A549 (cell line): ENCODE data around the gene PRKG1. TPM values are rescaled to one million over a fixed set of nuclear protein-coding genes. Genes with fewer than 3 reads are reported as not detected.

Source experiments
- ATAC-seq, 2 experiments: fragments of 200-7000 bp in 1 of 2; fragments of >200 bp in 1 of 2; cut with Nextera tagmentation in 1 of 2; cut with Tn5 transposase in 1 of 2; 3 replicates each; pipeline versions ENCODE4 v1.8.0 to v1.9.1; 2018 to 2020; ENCODE audit warnings: mild to moderate bottlenecking in 1 of 2, moderate library complexity in 1 of 2
- CTCF ChIA-PET: fragments of 300-600 bp; sonication (Branson Sonifier 250); formaldehyde crosslinking; extraction: SDS; loops from one replicate; lab custom pipeline; 2021; ENCODE audit warnings: antibody characterized with exemption, inconsistent platforms; lab: Yijun Ruan, JAX
- POLR2A ChIA-PET: fragments of 350-600 bp; formaldehyde crosslinking; extraction: SDS; loops from one replicate; lab custom pipeline; 2021; ENCODE audit warnings: antibody characterized with exemption, inconsistent platforms; lab: Yijun Ruan, JAX
- DNase-seq, 2 experiments: peaks; one replicate each; pipeline versions ENCODE4 v3.0.0 to v3.0.0-alpha.2; 2011 to 2016; ENCODE audit warnings: low read depth in 1 of 2, low spot score in 1 of 2
- FAIRE-seq: peaks from 2 replicates; lab custom pipeline; 2011; peaks lifted over from hg19 to GRCh38; lab: Jason Lieb, UNC
- H3K27ac ChIP-seq, 2 experiments: fragments of >200 bp; sonication (Bioruptor Twin); formaldehyde crosslinking; 3 replicates each; pipeline ENCODE4 v1.5.1; 2016 to 2017
- H3K4me1 ChIP-seq: fragments of >200 bp; sonication (Bioruptor Twin); formaldehyde crosslinking; 3 replicates; pipeline ENCODE4 v1.6.1; 2016
- H3K4me2 ChIP-seq: fragments of >200 bp; sonication (Bioruptor Twin); formaldehyde crosslinking; 3 replicates; pipeline ENCODE4 v1.6.1; 2016
- H3K4me3 ChIP-seq: fragments of >200 bp; sonication (Bioruptor Twin); formaldehyde crosslinking; 3 replicates; pipeline ENCODE4 v1.5.1; 2016
- H3K9me3 ChIP-seq: fragments of >200 bp; sonication (Bioruptor Twin); formaldehyde crosslinking; 3 replicates; pipeline ENCODE4 v1.6.1; 2016
- BHLHE40 ChIP-seq: IDR thresholded peaks from 2 replicates; pipeline ENCODE4 v1.6.1; 2012; ENCODE audit warnings: low read depth, low read length, inconsistent platforms
- CBX2 ChIP-seq: fragments of 200-600 bp; sonication (generic); IDR thresholded peaks from 2 replicates; pipeline ENCODE4 v1.6.1; 2016; ENCODE audit warnings: low read depth, mild to moderate bottlenecking, borderline replicate concordance
- CTCF ChIP-seq: fragments of >200 bp; sonication (Bioruptor Twin); formaldehyde crosslinking; IDR thresholded peaks from 3 replicates; pipeline ENCODE4 v1.5.1; 2016
- E2F6 ChIP-seq: IDR thresholded peaks from 2 replicates; pipeline ENCODE4 v1.6.1; 2012; ENCODE audit warnings: low read depth, borderline replicate concordance
- EHMT2 ChIP-seq: fragments of 200-600 bp; sonication (generic); IDR thresholded peaks from 2 replicates; pipeline ENCODE4 v1.6.1; 2016; ENCODE audit warnings: antibody characterized with exemption, low read depth, mild to moderate bottlenecking, moderate library complexity
- ESRRA ChIP-seq: fragments of 150-350 bp; IDR thresholded peaks from 2 replicates; pipeline ENCODE4 v1.6.1; 2014; ENCODE audit warnings: mild to moderate bottlenecking, low read length, borderline replicate concordance
- GATA3 ChIP-seq: IDR thresholded peaks from 2 replicates; pipeline ENCODE4 v1.6.1; 2012; ENCODE audit warnings: borderline replicate concordance
- HES2 ChIP-seq: fragments of >200 bp; sonication (Bioruptor Twin); formaldehyde crosslinking; IDR thresholded peaks from 2 replicates; pipeline ENCODE4 v1.6.1; 2016
- HOXB13 ChIP-seq: fragments of 250-450 bp; sonication (Bioruptor Pico); IDR thresholded peaks from 2 replicates; pipeline ENCODE4 v1.5.0; 2020; ENCODE audit warnings: low read depth, mild to moderate bottlenecking, moderate library complexity
- JUN ChIP-seq, 2 experiments: fragments of >200 bp; sonication (Bioruptor Twin); formaldehyde crosslinking; IDR thresholded peaks; 2 replicates in 1 of 2; 3 replicates in 1 of 2; pipeline ENCODE4 v1.6.1; 2016 to 2017
- MAFK ChIP-seq: fragments of 450-650 bp; IDR thresholded peaks from 2 replicates; pipeline ENCODE4 v1.6.1; 2014; ENCODE audit not compliant: partially characterized antibody
- PHF8 ChIP-seq: fragments of 200-600 bp; sonication (generic); IDR thresholded peaks from 2 replicates; pipeline ENCODE4 v1.6.1; 2016; ENCODE audit warnings: low read depth, mild to moderate bottlenecking, antibody characterized with exemption, moderate library complexity, borderline replicate concordance
- POLR2A ChIP-seq: IDR thresholded peaks from 2 replicates; pipeline ENCODE4 v1.6.1; 2012; ENCODE audit warnings: mild to moderate bottlenecking, low read length
- RAD21 ChIP-seq, 2 experiments: fragments of >200 bp in 1 of 2; sonication (Bioruptor Twin) in 1 of 2; formaldehyde crosslinking in 1 of 2; IDR thresholded peaks in 1 of 2; conservative IDR thresholded peaks in 1 of 2; 2 replicates in 1 of 2; 3 replicates in 1 of 2; pipeline ENCODE4 v1.6.1; 2012 to 2018; ENCODE audit warnings: inconsistent platforms in 1 of 2
- RCOR1 ChIP-seq: fragments of 150-350 bp; IDR thresholded peaks from 2 replicates; pipeline ENCODE4 v1.6.1; 2014; ENCODE audit warnings: antibody characterized with exemption, low read length, low read depth
- RFX5 ChIP-seq: fragments of 450-650 bp; IDR thresholded peaks from 2 replicates; pipeline ENCODE4 v1.7.1; 2014; ENCODE audit warnings: antibody characterized with exemption, mild to moderate bottlenecking, moderate library complexity
- RNF2 ChIP-seq: fragments of 200-600 bp; sonication (generic); IDR thresholded peaks from 2 replicates; pipeline ENCODE4 v1.6.1; 2016; ENCODE audit warnings: low read depth, mild to moderate bottlenecking, antibody characterized with exemption, moderate library complexity, borderline replicate concordance
- SMC3 ChIP-seq: fragments of >200 bp; sonication (Bioruptor Twin); formaldehyde crosslinking; IDR thresholded peaks from 3 replicates; pipeline ENCODE4 v1.6.1; 2018; ENCODE audit warnings: inconsistent platforms
- SREBF2 ChIP-seq: fragments of 450-650 bp; IDR thresholded peaks from 2 replicates; pipeline ENCODE4 v1.6.1; 2014; ENCODE audit warnings: mild to moderate bottlenecking, moderate library complexity
- TFCP2L1 ChIP-seq: fragments of 250-450 bp; sonication (Bioruptor Pico); IDR thresholded peaks from 2 replicates; pipeline ENCODE4 v1.5.0; 2021; ENCODE audit warnings: mild to moderate bottlenecking
- TP53 ChIP-seq: fragments of 250-450 bp; sonication (Bioruptor Pico); IDR thresholded peaks from 2 replicates; pipeline ENCODE4 v1.5.0; 2021; ENCODE audit warnings: mild to moderate bottlenecking, moderate library complexity
- ZC3H11A ChIP-seq: fragments of 450-650 bp; IDR thresholded peaks from 2 replicates; pipeline ENCODE4 v1.6.1; 2014; ENCODE audit warnings: antibody characterized with exemption, mild to moderate bottlenecking
- ZNF302 ChIP-seq: fragments of 250-450 bp; sonication (Bioruptor Pico); IDR thresholded peaks from 2 replicates; pipeline ENCODE4 v1.9.0; 2021; ENCODE audit warnings: inconsistent platforms, mild to moderate bottlenecking, moderate library complexity
- WGBS: methylation state at CpG from one replicate; pipeline ENCODE4 v1.1.6; 2017; ENCODE audit errors: missing lambda C conversion rate; 5-methylcytosine and 5-hydroxymethylcytosine counted together
- polyA plus RNA-seq, 4 experiments: library from polyadenylated mRNA; depleted of rRNA in 3 of 4; stranded (reverse); fragments of >200 nt; fragmentation: RNase III in 1 of 4; extraction: RNeasy Plus Mini Kit Qiagen cat#74134 plus additional on column Dnase treatment in 1 of 4; gene quantifications; 2 replicates in 3 of 4; 3 replicates in 1 of 4; pipeline ENCODE4 v1.2.3, GENCODE V29; 2011 to 2017
- TF ChIP-seq, protein P1 (sequence below): IDR thresholded peaks from 2 replicates; pipeline ENCODE4 v1.6.1; 2012
- TF ChIP-seq, protein P2 (sequence below): fragments of >200 bp; sonication (Bioruptor Twin); formaldehyde crosslinking; IDR thresholded peaks from 3 replicates; pipeline ENCODE4 v1.6.1; 2016
- TF ChIP-seq, protein P3 (sequence below): fragments of 250-450 bp; sonication (Bioruptor Pico); IDR thresholded peaks from 2 replicates; pipeline ENCODE4 v1.5.0; 2020; ENCODE audit warnings: low read depth, mild to moderate bottlenecking, moderate library complexity

Gene PRKG1
- polyA plus RNA-seq, 2 of the 4 experiments (the other 2 are of a cell fraction): not detected

- CTCF ChIA-PET: no interaction called here
- WGBS: 2% methylated on average over 1 of the region's 1 CpG
- H3K9me3 ChIP-seq: no peaks in the 10 kb centered on the region
- no peak overlapping the region for H3K27ac ChIP-seq
- POLR2A ChIA-PET: no interaction called here
- FAIRE-seq: no peak
- H3K4me2 ChIP-seq: no peak overlapping the region
- no peaks in the 10 kb centered on the region for H3K4me1 ChIP-seq
- TF ChIP-seq TFCP2L1 (CRISPR knock-in tag) (no peak), MAFK (peak; percentile 46)
- ATAC-seq: no peak
- no peak for DNase-seq
- H3K4me3 ChIP-seq: no peak overlapping the region
Observed at GRCh38 chr10:51472154-51472553, 397.9 kb downstream of the PRKG1 start.

DNA sequence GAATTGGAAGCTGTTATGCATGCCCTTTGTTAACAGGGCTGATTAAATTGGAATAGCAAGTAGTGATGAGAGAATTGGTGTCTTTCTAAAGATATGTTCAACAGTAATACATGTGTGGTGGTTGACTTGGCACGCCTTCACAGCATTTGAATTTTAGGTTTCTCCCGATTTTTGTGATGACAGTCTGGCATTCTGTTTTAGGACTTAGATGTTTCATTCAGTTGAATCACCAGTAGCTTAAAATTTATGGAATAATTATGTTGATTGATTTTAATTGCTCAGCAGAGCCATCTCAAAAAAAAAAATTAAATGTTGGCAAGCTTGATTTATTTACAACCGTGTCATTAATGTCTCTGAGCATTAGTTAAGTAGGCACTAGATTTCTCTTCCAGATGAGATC is 405.4 kb downstream of the PRKG1 start:
- DNase-seq (no peak), FAIRE-seq (no peak), ATAC-seq (no peak)
- Histone ChIP-seq H3K4me3 (no peak overlapping the region), H3K27ac (no peak overlapping the region), H3K4me2 (no peak overlapping the region), H3K9me3 (no peaks in the 10 kb centered on the region), H3K4me1 (no peaks in the 10 kb centered on the region)
- ChIA-PET CTCF (no interaction called here), POLR2A (no interaction called here)
- TF ChIP-seq RNF2 (no peak), ZC3H11A (no peak), RFX5 (no peak), HOXB13 (CRISPR knock-in tag) (no peak), CBX2 (no peak), RCOR1 (no peak), TP53 (CRISPR knock-in tag) (no peak)
- TF ChIP-seq, protein P1, sequence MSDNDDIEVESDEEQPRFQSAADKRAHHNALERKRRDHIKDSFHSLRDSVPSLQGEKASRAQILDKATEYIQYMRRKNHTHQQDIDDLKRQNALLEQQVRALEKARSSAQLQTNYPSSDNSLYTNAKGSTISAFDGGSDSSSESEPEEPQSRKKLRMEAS: no peak
- WGBS: 0% methylated on average over 3 of the region's 3 CpGs

- no peak overlapping the region for H3K27ac ChIP-seq
- TF ChIP-seq GATA3 (no peak), RFX5 (no peak), HES2 (no peak), E2F6 (no peak), TP53 (CRISPR knock-in tag) (no peak), EHMT2 (no peak), BHLHE40 (no peak), POLR2A (no peak), RCOR1 (no peak), SMC3 (no peak), JUN (IDR thresholded peaks at IDR 0.05) (no peak), SREBF2 (no peak), ZNF302 (CRISPR knock-in tag) (no peak), ESRRA (no peak), PHF8 (no peak), RAD21 (conservative IDR thresholded peaks at IDR 0.05 in 1 of 2, IDR thresholded peaks at IDR 0.05 in 1 of 2) (no peak), CTCF (no peak)
- TF ChIP-seq, protein P2, sequence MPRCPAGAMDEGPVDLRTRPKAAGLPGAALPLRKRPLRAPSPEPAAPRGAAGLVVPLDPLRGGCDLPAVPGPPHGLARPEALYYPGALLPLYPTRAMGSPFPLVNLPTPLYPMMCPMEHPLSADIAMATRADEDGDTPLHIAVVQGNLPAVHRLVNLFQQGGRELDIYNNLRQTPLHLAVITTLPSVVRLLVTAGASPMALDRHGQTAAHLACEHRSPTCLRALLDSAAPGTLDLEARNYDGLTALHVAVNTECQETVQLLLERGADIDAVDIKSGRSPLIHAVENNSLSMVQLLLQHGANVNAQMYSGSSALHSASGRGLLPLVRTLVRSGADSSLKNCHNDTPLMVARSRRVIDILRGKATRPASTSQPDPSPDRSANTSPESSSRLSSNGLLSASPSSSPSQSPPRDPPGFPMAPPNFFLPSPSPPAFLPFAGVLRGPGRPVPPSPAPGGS: no peak
- TF ChIP-seq, protein P3, sequence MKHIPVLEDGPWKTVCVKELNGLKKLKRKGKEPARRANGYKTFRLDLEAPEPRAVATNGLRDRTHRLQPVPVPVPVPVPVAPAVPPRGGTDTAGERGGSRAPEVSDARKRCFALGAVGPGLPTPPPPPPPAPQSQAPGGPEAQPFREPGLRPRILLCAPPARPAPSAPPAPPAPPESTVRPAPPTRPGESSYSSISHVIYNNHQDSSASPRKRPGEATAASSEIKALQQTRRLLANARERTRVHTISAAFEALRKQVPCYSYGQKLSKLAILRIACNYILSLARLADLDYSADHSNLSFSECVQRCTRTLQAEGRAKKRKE: no peak
- H3K9me3 ChIP-seq: no peaks in the 10 kb centered on the region
- no peaks in the 10 kb centered on the region for H3K4me1 ChIP-seq
- FAIRE-seq (no peak), ATAC-seq (no peak), DNase-seq (no peak)
- 48% methylated on average over 5 of the region's 5 CpGs for WGBS
- POLR2A ChIA-PET: no interaction called here
- no peak overlapping the region for H3K4me2 ChIP-seq
- CTCF ChIA-PET: no interaction called here
- no peak overlapping the region for H3K4me3 ChIP-seq
Observed at GRCh38 chr10:51485668-51486067, 411.4 kb downstream of the PRKG1 start.
